Measurements from ENCODE around the gene FKBP8. TPM values are rescaled to one million over a fixed set of nuclear protein-coding genes. Genes with fewer than 3 reads are reported as not detected.
A peak's percentile ranks its signal among the peaks of the same experiment; 100 is the strongest.

FKBP8 gene
- total and polyA plus RNA-seq, 2 of the 4 experiments (the other 2 are of a cell fraction) = 153 to 289 TPM

DNA sequence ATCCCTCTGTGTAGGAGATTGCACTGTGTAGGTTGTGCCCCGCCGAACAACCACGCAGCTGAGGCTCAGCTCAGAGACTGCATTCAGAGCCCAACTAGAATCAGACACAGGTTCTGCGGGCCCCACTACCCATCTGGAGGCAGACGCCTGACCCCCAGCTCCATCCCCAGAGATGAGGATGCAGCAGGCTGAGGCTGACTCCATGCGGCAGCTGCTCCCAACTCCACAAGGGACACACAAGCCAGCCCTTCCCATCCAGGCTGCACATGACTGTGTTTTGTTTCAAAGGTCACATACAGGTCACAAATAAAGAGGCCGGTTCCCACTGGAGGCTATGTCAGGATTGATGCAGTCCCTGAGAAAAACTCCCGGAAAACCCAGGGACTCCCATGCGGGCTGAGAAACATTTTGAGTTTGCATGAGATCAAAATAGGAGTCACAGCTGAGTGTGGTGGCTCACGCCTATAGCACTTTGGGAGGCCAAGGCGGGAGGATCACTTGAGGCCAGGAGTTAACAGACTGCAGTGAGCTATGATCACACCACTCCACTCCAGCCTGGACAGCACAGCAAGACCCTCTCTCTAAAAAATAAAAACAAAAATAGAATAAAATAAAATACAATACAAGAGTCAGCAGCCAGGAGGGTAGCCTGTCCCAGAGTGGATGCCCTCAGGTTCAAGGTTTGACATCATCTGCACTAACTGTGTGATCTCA, 35.5 kb downstream of the FKBP8 start:
- peaks cover 95% of the 10 kb centered on the region for H4K20me1 ChIP-seq (ENCODE audit: insufficient read depth, low read length)
- no peak overlapping the region for H3K4me2 ChIP-seq (ENCODE audit: low read depth, low read length)
- H3K9ac ChIP-seq (ENCODE audit: low read depth, low read length) = no peak overlapping the region
- H3K4me3 ChIP-seq (ENCODE audit: insufficient read depth, low read depth, low read length) = no peak overlapping the region
- no peak overlapping the region for H2AFZ ChIP-seq (replicated peaks; ENCODE audit: low read length, poor library complexity)
- peaks cover 10 to 94% of the 10 kb centered on the region in 2 experiments for H3K79me1 ChIP-seq (ENCODE audit: low read depth in 1 of 2, low read length in 2 of 2)
- H3K27ac ChIP-seq (ENCODE audit: insufficient read depth, low read length) = no peak overlapping the region
- H3K23ac ChIP-seq (ENCODE audit: low read depth, low read length) = no peak overlapping the region
- no peaks in the 10 kb centered on the region for H3K27me3 ChIP-seq (ENCODE audit: control insufficient read depth, insufficient read depth, low read length)
- DNase-seq = peak; percentile 39
- no peak overlapping the region for H2BK120ac ChIP-seq (ENCODE audit: low read depth, low read length)
- H3K14ac ChIP-seq (replicated peaks; ENCODE audit: low read depth, low read length) = no peak overlapping the region
- no peak overlapping the region for H3K4ac ChIP-seq (ENCODE audit: low read depth, low read length)
- H4K5ac ChIP-seq (ENCODE audit: low read depth, low read length) = no peak overlapping the region
- H3K9me3 ChIP-seq (ENCODE audit: control insufficient read depth, insufficient read depth, low read length) = no peaks in the 10 kb centered on the region
- no peak overlapping the region for H2BK5ac ChIP-seq (ENCODE audit: low read depth, low read length, poor library complexity, severe bottlenecking)
- dilution Hi-C loops (cut with HindIII; ENCODE audit: low sequenced_read_pairs, unreplicated experiment) = no loop called here
- TF ChIP-seq NFE2L2 (IDR thresholded peaks at IDR 0.05; ENCODE audit: low read depth, low read length) (no peak), RFX5 (IDR thresholded peaks at IDR 0.05; ENCODE audit: low read depth, low read length) (no peak), CHD1 (IDR thresholded peaks at IDR 0.05; ENCODE audit: low read depth, low read length) (no peak), POLR2A (IDR thresholded peaks at IDR 0.05; ENCODE audit: low read depth, low read length) (no peak), FOS (IDR thresholded peaks at IDR 0.05; ENCODE audit: low read depth, low read length) (no peak)
- in situ Hi-C loops (cut with MboI; ENCODE audit: low sequenced_read_pairs) = no loop called here
- ChIA-PET CTCF (no interaction called here), POLR2A (ENCODE audit: unreplicated experiment) (interaction anchor here (0.5 kb wide), 1 partner anchor 14 kb away, joined by 6 read pairs; no protein-coding TSS in a partner anchor)
- H4K91ac ChIP-seq (ENCODE audit: insufficient read depth, low read depth, low read length) = no peak overlapping the region
- peaks cover 42% of the 10 kb centered on the region for H3K9me1 ChIP-seq (ENCODE audit: insufficient read depth, low read length)
- no peak overlapping the region for H2BK15ac ChIP-seq (ENCODE audit: low read depth, low read length)
- no peaks in the 10 kb centered on the region for H3K36me3 ChIP-seq (ENCODE audit: control insufficient read depth, insufficient read depth, low read length)
- no peak overlapping the region for H2BK20ac ChIP-seq (ENCODE audit: low read depth, low read length)
- H3K18ac ChIP-seq (ENCODE audit: low read depth, low read length) = no peak overlapping the region
- intact Hi-C loops (cut with micrococcal nuclease) = no loop called here
- H3K56ac ChIP-seq (ENCODE audit: extremely low read depth, insufficient read depth, low read length) = no peak overlapping the region
- ATAC-seq (ENCODE audit: low read depth) = peak; percentile 15; the same call in 1 of the 2 replicates
- peaks cover 26% of the 10 kb centered on the region for H3K4me1 ChIP-seq (ENCODE audit: control insufficient read depth, insufficient read depth, low read length)
- BruUV-seq (replicated peaks) = no TSS peak
- no peak overlapping the region for H4K8ac ChIP-seq (ENCODE audit: low read depth in 2 of 2, low read length in 2 of 2)
- no peak overlapping the region for H2AK5ac ChIP-seq (ENCODE audit: low read depth, low read length)
- WGBS, 2 experiments (ENCODE audit: extremely low coverage in 2 of 2, insufficient read length in 1 of 2) = 10% methylated on average over 2 of the region's 11 CpGs; no CpG with 5 or more reads in 1 of the 2 experiments
- peak overlapping the region; percentile 23 for H2AK9ac ChIP-seq (replicated peaks; ENCODE audit: low read depth, low read length, poor library complexity)

Measured in IMR-90 (cell line).